Measurements from ENCODE around the gene SLC26A1.
"Not testable (repeated sequence)": the region's sequence is repeated elsewhere in the genome, so short reads cannot be mapped to it uniquely, and the experiment has no call there.

The SLC26A1 gene

DNA sequence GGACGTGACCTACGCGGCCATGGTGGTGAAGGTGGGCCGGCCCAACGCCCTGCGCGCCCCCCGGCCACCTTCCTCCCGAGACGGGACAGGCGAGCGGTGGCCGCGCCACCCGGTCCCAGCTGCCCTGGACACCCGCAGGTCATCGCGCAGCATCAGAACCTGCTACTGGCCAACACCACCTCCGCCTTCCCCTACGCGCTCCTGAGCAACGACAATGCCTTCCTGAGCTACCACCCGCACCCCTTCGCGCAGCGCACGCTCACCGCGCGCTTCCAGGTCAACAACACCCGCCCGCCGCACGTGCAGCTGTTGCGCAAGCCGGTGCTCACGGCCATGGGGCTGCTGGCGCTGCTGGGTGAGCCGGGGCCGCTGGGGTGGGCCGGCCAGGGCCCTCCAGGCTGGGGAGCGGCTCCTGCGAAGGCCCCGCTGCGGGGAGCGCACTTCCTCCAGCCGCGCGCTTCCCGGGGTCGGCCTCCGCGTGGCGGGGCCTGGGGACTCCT, 9.0 kb upstream of the SLC26A1 start:
- in situ Hi-C loops (cut with MboI; ENCODE audit: low pct_unique_long_range_greater_than_20kb, low sequenced_read_pairs), result no loop called here
- DNase-seq, result no peak

DNA sequence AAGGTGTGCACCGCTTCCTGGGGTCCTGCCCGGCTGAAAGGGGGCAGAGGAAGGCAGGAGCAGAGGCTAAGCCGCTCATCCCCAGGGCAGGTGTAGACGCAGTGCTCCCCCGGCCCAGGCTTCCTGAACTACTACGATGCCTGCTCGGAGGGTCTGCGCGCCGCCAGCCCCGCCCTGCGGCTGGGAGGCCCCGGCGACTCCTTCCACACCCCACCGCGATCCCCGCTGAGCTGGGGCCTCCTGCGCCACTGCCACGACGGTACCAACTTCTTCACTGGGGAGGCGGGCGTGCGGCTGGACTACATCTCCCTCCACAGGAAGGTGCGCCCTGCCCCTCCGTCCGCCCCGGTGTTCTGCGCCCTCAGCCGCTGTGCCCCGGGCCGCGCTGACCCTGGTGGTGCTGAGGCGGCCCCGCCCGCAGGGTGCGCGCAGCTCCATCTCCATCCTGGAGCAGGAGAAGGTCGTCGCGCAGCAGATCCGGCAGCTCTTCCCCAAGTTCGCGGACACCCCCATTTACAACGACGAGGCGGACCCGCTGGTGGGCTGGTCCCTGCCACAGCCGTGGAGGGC, 8.4 kb upstream of the SLC26A1 start:
- DNase-seq, result no peak
- in situ Hi-C loops (cut with MboI; ENCODE audit: low pct_unique_long_range_greater_than_20kb, low sequenced_read_pairs), result no loop called here

GRCh38 chr4:1000686-1001260, 7.6 kb upstream of the SLC26A1 start:
- in situ Hi-C loops (cut with MboI; ENCODE audit: low pct_unique_long_range_greater_than_20kb, low sequenced_read_pairs), result no loop called here
- DNase-seq, result no peak

GRCh38 chr4:999882-1000425, 6.8 kb upstream of the SLC26A1 start:
- in situ Hi-C loops (cut with MboI; ENCODE audit: low pct_unique_long_range_greater_than_20kb, low sequenced_read_pairs), result no loop called here
- no peak for DNase-seq

GRCh38 chr4:999240-999863, 6.1 kb upstream of the SLC26A1 start:
- DNase-seq; in situ Hi-C loops (cut with MboI; ENCODE audit: low pct_unique_long_range_greater_than_20kb, low sequenced_read_pairs): not testable (repeated sequence)

DNA sequence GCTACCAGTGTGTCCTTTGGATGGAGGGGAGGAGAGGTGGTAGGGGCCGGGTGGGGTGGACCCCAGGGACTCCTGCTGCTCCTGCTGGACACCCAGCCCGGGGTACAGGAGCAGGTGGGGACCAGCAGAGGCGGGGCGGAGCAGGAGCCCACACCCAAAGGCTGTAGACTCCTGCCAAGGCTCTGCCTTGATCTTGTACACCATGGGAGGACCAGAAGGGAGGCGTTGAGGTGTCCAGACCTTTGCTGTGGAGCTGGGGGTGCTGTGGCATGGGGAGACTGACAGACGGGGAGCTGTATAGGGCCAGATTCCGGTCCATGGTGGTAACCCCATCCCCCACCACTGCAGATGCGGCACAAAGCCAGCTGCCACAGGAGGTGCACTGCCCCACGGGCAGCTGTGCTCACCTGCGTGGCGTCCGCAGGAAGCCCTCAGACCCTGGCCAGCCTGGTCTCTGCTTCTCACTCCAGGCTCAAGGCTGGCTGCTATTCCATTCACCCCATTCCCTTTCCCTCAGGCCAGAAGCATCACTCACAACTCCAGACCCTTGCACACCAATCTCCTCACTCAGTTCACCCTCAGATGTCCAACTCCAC, 5.0 kb upstream of the SLC26A1 start:
- no peak for DNase-seq
- in situ Hi-C loops (cut with MboI; ENCODE audit: low pct_unique_long_range_greater_than_20kb, low sequenced_read_pairs), result no loop called here

- no peak for DNase-seq
- in situ Hi-C loops (cut with MboI; ENCODE audit: low pct_unique_long_range_greater_than_20kb, low sequenced_read_pairs), result no loop called here
These were observed 4.3 kb upstream of the SLC26A1 start for GRCh38 chr4:997375-998071.

GRCh38 chr4:996997-997374, 3.8 kb upstream of the SLC26A1 start:
- DNase-seq, result no peak
- in situ Hi-C loops (cut with MboI; ENCODE audit: low pct_unique_long_range_greater_than_20kb, low sequenced_read_pairs), result no loop called here

- in situ Hi-C loops (cut with MboI; ENCODE audit: low pct_unique_long_range_greater_than_20kb, low sequenced_read_pairs), result no loop called here
- DNase-seq, result no peak
These were observed 3.1 kb upstream of the SLC26A1 start for GRCh38 chr4:996030-996996.

DNA sequence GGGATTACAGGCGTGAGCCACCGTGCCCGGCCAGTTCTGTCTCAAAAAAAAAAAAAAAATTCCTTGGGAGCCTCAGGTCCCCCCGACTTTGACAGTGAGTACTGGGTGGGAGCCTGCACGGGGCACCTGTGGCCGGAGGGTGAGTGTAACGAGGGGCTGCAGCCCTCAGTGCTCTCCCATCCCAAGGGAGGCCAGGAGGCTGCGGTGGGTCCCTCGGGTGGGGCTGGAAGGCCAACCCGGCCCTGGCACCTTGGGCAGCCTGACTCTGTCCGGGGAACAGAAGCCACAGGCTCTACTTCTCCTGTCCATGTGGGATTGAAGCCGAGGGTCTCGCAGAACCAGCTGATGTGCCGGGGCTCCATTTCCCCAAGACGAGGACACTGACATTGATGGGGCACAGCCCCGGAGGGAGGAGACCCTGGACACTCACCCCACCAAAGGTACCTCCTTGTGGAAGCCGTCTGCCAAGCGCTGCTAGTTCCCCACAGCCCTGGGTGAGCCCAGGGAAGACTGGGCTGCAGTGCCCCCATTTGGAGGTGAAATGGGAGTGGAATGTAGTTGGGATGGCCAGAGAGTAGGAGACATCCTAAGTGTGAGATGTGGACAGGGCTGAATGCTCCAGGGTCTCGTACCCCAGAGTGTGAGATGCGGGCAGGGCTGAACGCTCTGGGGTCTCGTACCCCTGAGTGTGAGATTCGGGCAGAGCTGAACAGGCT, 2.3 kb upstream of the SLC26A1 start:
- no peak for DNase-seq
- in situ Hi-C loops (cut with MboI; ENCODE audit: low pct_unique_long_range_greater_than_20kb, low sequenced_read_pairs), result no loop called here

GRCh38 chr4:992297-993110, 700 bp downstream of the SLC26A1 start:
- in situ Hi-C loops (cut with MboI; ENCODE audit: low pct_unique_long_range_greater_than_20kb, low sequenced_read_pairs), result no loop called here
- DNase-seq, result no peak

DNA sequence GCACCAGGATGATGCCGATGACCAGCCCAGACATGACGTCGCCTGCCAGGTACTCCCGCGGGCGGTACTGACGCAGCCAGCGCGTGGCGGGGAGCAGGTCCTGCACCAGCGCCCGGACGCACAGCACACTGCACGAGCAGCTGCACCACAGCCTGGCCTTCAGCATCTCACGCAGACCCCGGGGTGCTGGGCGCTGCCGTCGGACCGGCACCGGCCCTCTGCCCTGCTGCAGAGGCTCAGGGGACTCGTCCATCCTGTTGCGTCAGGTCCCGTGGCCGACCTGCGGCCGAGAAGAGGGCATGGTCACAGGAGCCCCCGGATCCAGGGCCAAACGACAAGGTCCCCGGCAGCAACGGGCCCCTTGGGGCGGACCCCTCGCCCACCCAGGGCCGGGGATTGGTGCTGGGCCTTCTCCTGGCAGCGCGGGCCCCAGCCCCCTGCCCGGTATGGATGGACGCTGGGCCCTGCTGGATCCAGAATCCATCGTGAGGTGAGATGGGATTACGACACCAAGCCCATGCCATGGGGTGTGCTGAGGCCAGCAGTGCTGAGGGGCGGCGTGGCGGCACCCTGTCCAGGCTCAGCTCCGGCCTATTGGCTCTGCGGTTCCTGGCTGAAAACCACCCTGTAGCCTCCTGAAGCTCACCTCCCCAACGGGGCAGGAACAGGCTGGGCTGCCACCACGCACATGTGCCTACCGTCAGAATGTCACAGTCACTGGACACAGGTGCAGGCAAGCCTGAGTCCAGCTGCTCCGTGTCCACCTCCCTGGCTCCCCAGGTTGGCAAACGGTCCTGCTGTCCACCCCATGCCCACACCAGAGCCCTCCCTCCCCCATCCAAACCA, 1.5 kb downstream of the SLC26A1 start:
- in situ Hi-C loops (cut with MboI; ENCODE audit: low pct_unique_long_range_greater_than_20kb, low sequenced_read_pairs), result no loop called here
- DNase-seq, result no peak

- in situ Hi-C loops (cut with MboI; ENCODE audit: low pct_unique_long_range_greater_than_20kb, low sequenced_read_pairs), result no loop called here
- no peak for DNase-seq
These were observed 2.3 kb downstream of the SLC26A1 start for GRCh38 chr4:990746-991367.

DNA sequence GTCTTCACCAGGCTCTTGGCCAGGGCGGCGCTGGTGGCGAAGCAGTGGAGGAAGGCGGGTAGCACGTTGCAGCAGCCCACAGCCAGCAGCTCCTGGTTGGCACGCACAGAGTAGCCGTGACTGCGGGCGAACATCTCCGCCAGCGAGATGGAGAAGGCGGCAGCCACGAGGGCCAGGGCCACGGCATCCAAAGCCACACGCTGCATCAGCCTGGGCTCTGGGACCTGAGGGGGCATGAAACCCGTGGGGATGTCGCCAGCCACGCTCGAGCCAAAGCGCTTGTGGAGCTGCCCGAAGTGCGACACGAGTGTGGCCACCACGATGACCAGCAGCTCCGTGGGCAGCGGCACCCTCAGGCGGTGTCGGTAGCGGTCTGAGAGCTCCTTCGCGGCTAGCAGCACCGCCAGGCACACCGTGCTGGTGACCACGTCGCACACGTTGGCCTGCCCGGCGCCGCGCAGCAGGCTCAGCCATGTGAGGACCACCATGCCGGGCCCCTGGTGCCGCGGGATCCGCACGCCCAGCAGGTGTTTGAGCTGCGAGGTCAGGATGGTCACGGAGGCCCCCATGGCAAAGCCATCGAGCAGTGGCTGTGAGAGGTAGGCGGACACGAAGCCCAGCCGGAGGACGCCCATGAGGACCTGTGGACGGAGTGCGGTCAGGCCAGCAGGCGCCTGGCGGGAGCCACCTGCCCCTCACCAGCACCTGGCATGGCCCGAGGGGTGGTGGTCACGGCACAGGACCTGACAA, 3.3 kb downstream of the SLC26A1 start:
- in situ Hi-C loops (cut with MboI; ENCODE audit: low pct_unique_long_range_greater_than_20kb, low sequenced_read_pairs), result no loop called here
- no peak for DNase-seq

Data from KBM-7 (cell line).